GM12865 (cell line): Measurements from ENCODE around the gene DHRS7B.
"Not testable (repeated sequence)": the region's sequence is repeated elsewhere in the genome, so short reads cannot be mapped to it uniquely, and the experiment has no call there.

Experiments
- DNase-seq: peaks from one replicate; pipeline ENCODE4 v3.0.0; 2010; ENCODE audit warnings: low read depth
- H3K4me3 ChIP-seq: 2 replicates; pipeline ENCODE4 v1.5.1; 2011; ENCODE audit warnings: mild to moderate bottlenecking, low read depth, low read length, control low read depth
- CTCF ChIP-seq: IDR thresholded peaks from 2 replicates; pipeline ENCODE4 v1.5.1; 2011; ENCODE audit warnings: low read length, control low read depth, low read depth, inconsistent platforms; ENCODE audit not compliant: insufficient read depth; ENCODE audit errors: missing control alignments

Gene DHRS7B

DNA sequence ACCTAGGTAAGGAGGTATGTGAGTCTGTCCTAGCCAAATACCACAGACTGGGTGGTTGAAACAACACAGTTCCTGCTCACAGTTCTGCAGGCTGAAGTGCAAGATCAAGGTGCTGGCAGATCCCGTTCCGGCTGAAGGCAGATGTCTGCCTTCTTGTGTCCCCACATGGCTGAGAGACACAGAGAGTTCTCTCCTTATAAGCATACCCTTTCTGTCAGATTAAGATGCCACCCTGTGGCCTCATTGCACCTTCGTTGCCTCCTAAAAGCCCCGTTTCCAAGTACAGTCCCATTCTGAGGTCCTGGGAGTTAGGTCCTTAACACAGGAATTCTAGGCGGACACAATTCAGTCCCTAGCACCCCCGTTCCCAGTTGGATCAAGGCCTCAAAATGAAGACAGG lies 96.3 kb downstream of the DHRS7B start:
- DNase-seq = no peak
- no peak for TF ChIP-seq CTCF
- no peak overlapping the region for H3K4me3 ChIP-seq

DNA sequence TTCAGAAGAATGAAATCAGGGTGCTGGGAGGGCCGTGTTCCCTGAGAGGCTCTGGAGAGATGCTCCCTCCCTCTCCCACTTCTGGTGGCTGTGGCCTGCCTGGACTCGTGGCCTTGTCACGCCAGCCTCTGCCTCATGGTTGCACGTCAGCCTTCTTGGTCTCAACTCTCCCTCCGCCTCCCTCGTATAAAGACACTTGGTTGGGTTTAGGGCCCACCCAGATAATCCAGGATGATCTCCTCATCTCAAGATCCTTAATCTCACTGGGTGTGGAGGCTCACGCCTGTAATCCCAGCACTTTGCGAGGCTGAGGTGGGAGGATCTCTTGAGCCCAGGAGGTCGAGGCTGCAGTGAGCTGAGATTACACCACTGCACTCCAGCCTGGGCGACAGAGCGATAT lies 100.5 kb downstream of the DHRS7B start:
- H3K4me3 ChIP-seq, DNase-seq: not testable (repeated sequence)

- TF ChIP-seq CTCF = no peak
- no peak overlapping the region for H3K4me3 ChIP-seq
Measured at GRCh38 chr17:21228111-21228510, 101.3 kb downstream of the DHRS7B start.

GRCh38 chr17:21228845-21229244 lies 102.1 kb downstream of the DHRS7B start:
- no peak for TF ChIP-seq CTCF
- no peak for DNase-seq
- H3K4me3 ChIP-seq = no peak overlapping the region

More at GRCh38 chr17:21228111-21228510, 101.3 kb downstream of the DHRS7B start:
- DNase-seq = no peak

DNA sequence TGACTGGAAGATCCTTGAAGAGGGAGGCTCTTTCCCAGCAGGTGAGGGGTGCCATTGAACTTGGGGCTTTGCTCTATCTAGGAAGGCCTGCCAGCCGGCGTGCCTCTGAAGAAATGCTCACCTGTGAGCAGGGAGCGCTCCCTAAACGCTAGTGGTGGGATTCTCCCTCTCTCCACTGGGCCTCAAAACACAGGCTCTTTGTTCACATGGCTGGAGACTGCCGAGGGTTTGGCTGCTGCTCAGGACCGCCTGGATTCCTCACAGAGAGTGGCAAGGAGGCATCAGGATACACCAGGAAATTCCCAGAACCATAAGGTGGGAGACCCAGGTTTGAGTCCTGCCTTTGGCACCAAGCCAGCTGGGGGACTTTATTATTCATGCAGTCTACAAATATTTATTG lies 104.8 kb downstream of the DHRS7B start:
- TF ChIP-seq CTCF = no peak
- DNase-seq = no peak
- H3K4me3 ChIP-seq = no peak overlapping the region

GRCh38 chr17:21232033-21232749 lies 105.4 kb downstream of the DHRS7B start:
- H3K4me3 ChIP-seq = no peak overlapping the region
- DNase-seq = no peak
- TF ChIP-seq CTCF = no peak

- no peak overlapping the region for H3K4me3 ChIP-seq
- TF ChIP-seq CTCF = no peak
- no peak for DNase-seq
Measured at GRCh38 chr17:21233581-21234347, 107.0 kb downstream of the DHRS7B start.
